H1 (cell line): ENCODE measurements around the gene RSBN1. TPM values are rescaled to one million over a fixed set of nuclear protein-coding genes. Genes with fewer than 3 reads are reported as not detected.

ENCODE experiments used
- CTCF ChIA-PET: fragments of 300-600 bp; sonication (Branson Sonifier 250); formaldehyde crosslinking; loops from one replicate; lab custom pipeline; 2021; ENCODE audit not compliant: partially characterized antibody; lab: Charles Lee
- POLR2A ChIA-PET: fragments of 300-600 bp; sonication (Branson Sonifier 250); formaldehyde crosslinking; loops from one replicate; lab custom pipeline; 2021; ENCODE audit warnings: inconsistent platforms; ENCODE audit not compliant: partially characterized antibody; lab: Charles Lee
- DNase-seq, 2 experiments: peaks; one replicate each; pipeline versions ENCODE4 v3.0.0 to v3.0.0-alpha.2; 2010 to 2022; ENCODE audit warnings: low spot score in 2 of 2, low read depth in 1 of 2, mixed read lengths in 1 of 2
- FAIRE-seq: peaks from 2 replicates; lab custom pipeline; 2011; peaks lifted over from hg19 to GRCh38; lab: Jason Lieb, UNC
- H2AFZ ChIP-seq: 2 replicates; pipeline ENCODE4 v1.8.1; 2012; ENCODE audit warnings: low read length, inconsistent platforms
- H2AK5ac ChIP-seq: 2 replicates; pipeline ENCODE4 v1.6.1; 2013; ENCODE audit warnings: low read depth, low read length
- H2BK120ac ChIP-seq: replicated peaks from 2 replicates; pipeline ENCODE3; 2013; ENCODE audit warnings: low read depth, low read length, inconsistent platforms
- H2BK12ac ChIP-seq: 2 replicates; pipeline ENCODE4 v1.6.1; 2013; ENCODE audit warnings: low read depth, low read length
- H2BK15ac ChIP-seq: 2 replicates; pipeline ENCODE4 v1.6.1; 2013; ENCODE audit warnings: low read length
- H2BK20ac ChIP-seq: 2 replicates; pipeline ENCODE4 v1.6.1; 2013; ENCODE audit warnings: low read length
- H2BK5ac ChIP-seq: 2 replicates; pipeline ENCODE4 v1.6.1; 2013; ENCODE audit warnings: low read depth, low read length
- H3K14ac ChIP-seq: 2 replicates; pipeline ENCODE4 v1.6.1; 2013; ENCODE audit warnings: inconsistent platforms; ENCODE audit not compliant: insufficient read length
- H3K18ac ChIP-seq: 2 replicates; pipeline ENCODE4 v1.6.1; 2013; ENCODE audit warnings: low read length; ENCODE audit errors: extremely low read depth
- H3K23ac ChIP-seq: 2 replicates; pipeline ENCODE4 v1.6.1; 2013; ENCODE audit warnings: inconsistent platforms; ENCODE audit not compliant: insufficient read length
- H3K23me2 ChIP-seq: 2 replicates; pipeline ENCODE4 v1.6.1; 2013; ENCODE audit warnings: low read depth, low read length
- H3K27ac ChIP-seq: 2 replicates; pipeline ENCODE4 v1.6.1; 2011; ENCODE audit warnings: low read depth, low read length, inconsistent platforms
- H3K27me3 ChIP-seq, 4 experiments: replicated peaks in 1 of 4; 1 replicate in 1 of 4; 2 replicates in 3 of 4; pipeline versions ENCODE4 v1.6.1 to v1.8.1; 2011 to 2013; ENCODE audit warnings: low read length in 3 of 4, mild to moderate bottlenecking in 3 of 4, inconsistent platforms in 2 of 4, mixed read lengths in 2 of 4, moderate library complexity in 1 of 4; ENCODE audit not compliant: control insufficient read depth in 3 of 4, insufficient read depth in 3 of 4; ENCODE audit errors: extremely low read depth in 1 of 4
- H3K36me3 ChIP-seq, 4 experiments: 2 replicates each; pipeline versions ENCODE4 v1.6.1 to v1.8.1; 2011 to 2013; ENCODE audit warnings: mild to moderate bottlenecking in 4 of 4, low read length in 3 of 4, moderate library complexity in 2 of 4, control low read depth in 1 of 4, inconsistent platforms in 1 of 4; ENCODE audit not compliant: insufficient read depth in 4 of 4, control insufficient read depth in 2 of 4
- H3K4ac ChIP-seq: replicated peaks from 2 replicates; pipeline ENCODE3; 2013; ENCODE audit warnings: low read length, low read depth, mixed read lengths, inconsistent platforms; ENCODE audit not compliant: insufficient read length
- H3K4me1 ChIP-seq, 4 experiments: replicated peaks in 1 of 4; 1 replicate in 1 of 4; 2 replicates in 3 of 4; pipeline versions ENCODE4 v1.6.1 to v1.8.1; 2011 to 2013; ENCODE audit warnings: low read length in 3 of 4, inconsistent platforms in 2 of 4, mixed read lengths in 1 of 4; ENCODE audit not compliant: insufficient read depth in 4 of 4, control insufficient read depth in 3 of 4
- H3K4me2 ChIP-seq, 2 experiments: 2 replicates each; pipeline versions ENCODE4 v1.6.1 to v1.8.1; 2011 to 2013; ENCODE audit warnings: low read depth in 2 of 2, low read length in 2 of 2, control low read depth in 1 of 2, inconsistent platforms in 1 of 2, mild to moderate bottlenecking in 1 of 2; ENCODE audit not compliant: insufficient read depth in 1 of 2
- H3K4me3 ChIP-seq, 4 experiments: fragments of 200-600, 300-600 bp in 1 of 4; sonication (generic), shearing (Covaris generic), sonication (Bioruptor Twin) in 1 of 4; 2 replicates each; pipeline versions ENCODE4 v1.5.1 to v1.8.1; 2011 to 2016; ENCODE audit warnings: low read length in 4 of 4, low read depth in 3 of 4, control low read depth in 2 of 4, inconsistent platforms in 2 of 4, mild to moderate bottlenecking in 2 of 4, mixed read lengths in 1 of 4, moderate library complexity in 1 of 4; ENCODE audit not compliant: insufficient read depth in 2 of 4; ENCODE audit errors: extremely low read depth in 1 of 4
- H3K56ac ChIP-seq: replicated peaks from 2 replicates; pipeline ENCODE3; 2013; ENCODE audit warnings: low read depth, mild to moderate bottlenecking, mixed read lengths, low read length, inconsistent platforms; ENCODE audit not compliant: insufficient read length
- H3K79me1 ChIP-seq: 2 replicates; pipeline ENCODE4 v1.6.1; 2013; ENCODE audit warnings: low read depth, low read length, control low read depth
- H3K79me2 ChIP-seq, 2 experiments: 2 replicates each; pipeline versions ENCODE4 v1.6.1 to v1.8.1; 2012 to 2013; ENCODE audit warnings: low read length in 2 of 2, mild to moderate bottlenecking in 2 of 2, inconsistent platforms in 1 of 2; ENCODE audit not compliant: insufficient read depth in 2 of 2, control insufficient read depth in 1 of 2
- H3K9ac ChIP-seq, 4 experiments: replicated peaks in 1 of 4; 1 replicate in 1 of 4; 2 replicates in 3 of 4; pipeline versions ENCODE4 v1.6.1 to v1.8.1; 2011 to 2013; ENCODE audit warnings: low read depth in 3 of 4, low read length in 3 of 4, control low read depth in 2 of 4, mild to moderate bottlenecking in 2 of 4, moderate library complexity in 2 of 4, inconsistent platforms in 1 of 4; ENCODE audit errors: extremely low read depth in 1 of 4
- H3K9me3 ChIP-seq, 2 experiments: 2 replicates each; pipeline versions ENCODE4 v1.6.1 to v1.8.1; 2012 to 2013; ENCODE audit warnings: mild to moderate bottlenecking in 2 of 2, moderate library complexity in 2 of 2, control low read depth in 1 of 2, inconsistent platforms in 1 of 2, low read depth in 1 of 2, low read length in 1 of 2, mixed read lengths in 1 of 2; ENCODE audit not compliant: insufficient read depth in 2 of 2
- H4K20me1 ChIP-seq, 2 experiments: replicated peaks in 1 of 2; 2 replicates each; pipeline versions ENCODE3 to v1.8.1; 2011 to 2013; ENCODE audit warnings: inconsistent platforms in 2 of 2, low read length in 2 of 2, mild to moderate bottlenecking in 1 of 2; ENCODE audit not compliant: insufficient read depth in 2 of 2, control insufficient read depth in 1 of 2
- H4K5ac ChIP-seq: 2 replicates; pipeline ENCODE4 v1.6.1; 2013; ENCODE audit warnings: low read length, low read depth, mixed read lengths, inconsistent platforms; ENCODE audit not compliant: insufficient read length
- H4K8ac ChIP-seq: 2 replicates; pipeline ENCODE4 v1.8.0; 2013; ENCODE audit warnings: mild to moderate bottlenecking, moderate library complexity, low read length, inconsistent platforms; ENCODE audit not compliant: insufficient read depth; ENCODE audit errors: extremely low read depth
- H4K91ac ChIP-seq: replicated peaks from 2 replicates; pipeline ENCODE3; 2013; ENCODE audit warnings: low read length, mixed read lengths, inconsistent platforms; ENCODE audit not compliant: insufficient read length
- BACH1 ChIP-seq: IDR thresholded peaks from 2 replicates; pipeline ENCODE4 v1.6.1; 2012; ENCODE audit warnings: low read length, improper control_type of control experiment
- KDM5A ChIP-seq: fragments of 200-600 bp; IDR thresholded peaks from 2 replicates; pipeline ENCODE4 v1.7.1; 2012; ENCODE audit warnings: mild to moderate bottlenecking, low read length, inconsistent platforms, mixed read lengths
- SAP30 ChIP-seq: fragments of 300-600 bp; sonication (generic); IDR thresholded peaks from 2 replicates; pipeline ENCODE4 v1.7.1; 2012; ENCODE audit warnings: low read length, moderate library complexity, mild to moderate bottlenecking, inconsistent platforms; ENCODE audit not compliant: insufficient read depth, insufficient replicate concordance
- SIX5 ChIP-seq: IDR thresholded peaks from 2 replicates; pipeline ENCODE4 v1.6.1; 2011; ENCODE audit warnings: mild to moderate bottlenecking, low read depth, low read length
- WGBS, 2 experiments: shearing (Covaris generic) in 1 of 2; methylation state at CpG; one replicate each; pipeline versions ENCODE4 v1.1.6 to v1.1.7; 2013 to 2015; ENCODE audit warnings: low lambda C conversion rate in 2 of 2, mixed read lengths in 2 of 2, inconsistent platforms in 1 of 2, low coverage in 1 of 2, missing lambda C conversion rate in 1 of 2; ENCODE audit not compliant: insufficient replicate concordance in 2 of 2, insufficient coverage in 1 of 2, insufficient read length in 1 of 2; ENCODE audit errors: extremely low coverage in 1 of 2, missing lambda C conversion rate in 1 of 2; 5-methylcytosine and 5-hydroxymethylcytosine counted together
- polyA plus RNA-seq, 7 experiments: library from polyadenylated mRNA; depleted of rRNA in 3 of 7; stranded (reverse) in 5 of 7; unstranded in 2 of 7; fragments of >200 nt in 5 of 7; fragments of 200-250 nt in 2 of 7; gene quantifications; 1 replicate in 5 of 7; 2 replicates in 1 of 7; 4 replicates in 1 of 7; pipeline versions ENCODE4 v1.2.1 to v1.2.3, GENCODE V29; 2011 to 2013; ENCODE audit warnings: missing spikeins in 2 of 7, mixed read lengths in 2 of 7
- total RNA-seq: library from RNA; stranded (reverse); fragmentation: NEBNext Ultra II Directional; extraction: Animal tissue kit (Norgen Biotek cat#: 25700); gene quantifications from 2 replicates; pipeline ENCODE4 v1.2.1, GENCODE V29; 2021

RSBN1 gene
- total and polyA plus RNA-seq, 2 of the 8 experiments (the other 6 are each of a cell fraction or from before 2014, with no cell fraction given), result 4.2 to 17.6 TPM

- Histone ChIP-seq H3K36me3 (no peaks in the 10 kb centered on the region), H3K27ac (no peak overlapping the region), H3K18ac (no peak overlapping the region), H3K14ac (no peak overlapping the region), H2BK12ac (no peak overlapping the region), H3K4ac (no peak overlapping the region), H2AK5ac (no peak overlapping the region), H3K79me1 (no peaks in the 10 kb centered on the region), H2BK20ac (no peak overlapping the region), H3K56ac (no peak overlapping the region), H4K5ac (no peak overlapping the region), H2AFZ (no peak overlapping the region), H3K4me2 (no peak overlapping the region), H2BK5ac (no peak overlapping the region), H3K27me3 (no peaks in the 10 kb centered on the region), H2BK120ac (no peak overlapping the region), H4K8ac (no peak overlapping the region), H4K20me1 (no peaks in the 10 kb centered on the region), H4K91ac (no peak overlapping the region), H3K23me2 (no peaks in the 10 kb centered on the region), H3K4me1 (no peaks in the 10 kb centered on the region), H3K23ac (no peak overlapping the region), H2BK15ac (no peak overlapping the region), H3K79me2 (no peaks in the 10 kb centered on the region), H3K4me3 (no peak overlapping the region), H3K9me3 (no peaks in the 10 kb centered on the region), H3K9ac (no peak overlapping the region)
- DNase-seq (no peak), FAIRE-seq (no peak)
- no peak for TF ChIP-seq BACH1
- TF ChIP-seq SIX5, result no peak
- TF ChIP-seq KDM5A, result no peak
- TF ChIP-seq SAP30, result no peak
- 86% methylated on average over 2 of the region's 2 CpGs; no CpG with 5 or more reads in 1 of the 2 experiments for WGBS, 2 experiments
- ChIA-PET CTCF (no interaction called here), POLR2A (no interaction called here)
These were observed 6.3 kb upstream of the RSBN1 start for GRCh38 chr1:113818578-113818977.
